BE2C (cell line): ENCODE measurements around the gene CTAGE1.
"Not testable (repeated sequence)": the region's sequence is repeated elsewhere in the genome, so short reads cannot be mapped to it uniquely, and the experiment has no call there.

Experiments used
- DNase-seq: peaks from one replicate; pipeline ENCODE4 v3.0.0-alpha.2; 2020
- H3K27me3 ChIP-seq: fragments of 250-450 bp; sonication (Bioruptor Pico); 2 replicates; pipeline ENCODE4 v1.5.1; 2020; ENCODE audit warnings: mild to moderate bottlenecking
- H3K36me3 ChIP-seq: fragments of 250-450 bp; sonication (Bioruptor Pico); 2 replicates; pipeline ENCODE4 v1.5.1; 2020; ENCODE audit warnings: mild to moderate bottlenecking
- H3K4me1 ChIP-seq: fragments of 250-450 bp; sonication (Bioruptor Pico); 2 replicates; pipeline ENCODE4 v1.5.1; 2020
- H3K4me3 ChIP-seq: 2 replicates; pipeline ENCODE4 v1.5.1; 2011; ENCODE audit warnings: low read depth, low read length
- H3K9me3 ChIP-seq: fragments of 250-450 bp; sonication (Bioruptor Pico); 2 replicates; pipeline ENCODE4 v1.5.1; 2020
- CTCF ChIP-seq: IDR thresholded peaks from 2 replicates; pipeline ENCODE4 v1.5.1; 2012; ENCODE audit warnings: mild to moderate bottlenecking, low read depth, low read length

Gene CTAGE1

DNA sequence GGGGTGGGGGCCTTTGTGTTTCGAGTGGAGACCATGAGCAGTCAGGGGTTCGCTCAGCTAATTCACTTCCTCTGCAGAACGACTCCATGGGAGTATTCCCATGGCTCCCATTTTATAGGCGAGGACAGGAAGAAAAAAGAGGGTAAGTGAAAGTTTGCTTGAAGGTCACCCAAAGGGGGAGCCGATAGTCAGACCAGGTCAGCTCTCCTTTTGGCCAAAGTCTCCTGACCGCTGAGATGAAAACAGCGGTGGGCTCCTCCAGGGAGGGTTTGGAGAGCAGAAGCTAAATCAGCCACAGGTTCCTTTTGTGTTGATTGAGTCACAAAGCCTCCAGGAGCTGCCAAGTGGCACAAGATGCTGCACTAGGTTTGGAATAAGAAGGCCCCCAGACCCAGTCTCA, 34.1 kb upstream of the CTAGE1 start:
- Histone ChIP-seq H3K27me3 (no peaks in the 10 kb centered on the region), H3K9me3 (no peaks in the 10 kb centered on the region), H3K36me3 (no peaks in the 10 kb centered on the region), H3K4me3 (no peak overlapping the region), H3K4me1 (no peaks in the 10 kb centered on the region)
- no peak for TF ChIP-seq CTCF
- no peak for DNase-seq

- H3K4me3 ChIP-seq, H3K9me3 ChIP-seq, DNase-seq: not testable (repeated sequence)
These were observed 33.1 kb upstream of the CTAGE1 start for GRCh38 chr18:22450766-22451165.

DNA sequence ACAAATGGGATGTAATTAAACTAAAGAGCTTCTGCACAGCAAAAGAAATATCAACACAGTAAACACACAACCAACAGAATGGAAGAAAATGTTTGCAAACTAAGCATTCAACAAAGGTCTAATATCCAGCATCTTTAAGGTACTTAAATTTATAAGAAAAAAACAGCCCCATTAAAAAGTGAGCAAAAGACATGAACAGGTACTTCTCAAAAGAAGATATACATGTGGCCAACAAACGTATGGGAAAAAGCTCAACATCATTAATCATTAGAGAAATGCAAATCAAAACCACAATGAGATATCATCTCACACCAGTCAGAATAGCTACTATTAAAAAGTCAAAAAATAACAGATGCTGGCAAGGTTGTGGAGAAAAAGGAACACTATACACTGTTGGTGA, 32.6 kb upstream of the CTAGE1 start:
- DNase-seq, H3K4me3 ChIP-seq, H3K36me3 ChIP-seq, H3K4me1 ChIP-seq, H3K27me3 ChIP-seq, H3K9me3 ChIP-seq: not testable (repeated sequence)

More at GRCh38 chr18:22450766-22451165, 33.1 kb upstream of the CTAGE1 start:
- H3K27me3 ChIP-seq, H3K4me1 ChIP-seq, H3K36me3 ChIP-seq: not testable (repeated sequence)

GRCh38 chr18:22449753-22450152, 32.0 kb upstream of the CTAGE1 start:
- H3K27me3 ChIP-seq, H3K9me3 ChIP-seq, H3K36me3 ChIP-seq, H3K4me1 ChIP-seq, H3K4me3 ChIP-seq, DNase-seq: not testable (repeated sequence)

- Histone ChIP-seq H3K9me3 (no peaks in the 10 kb centered on the region), H3K4me3 (no peak overlapping the region), H3K4me1 (no peaks in the 10 kb centered on the region), H3K27me3 (no peaks in the 10 kb centered on the region), H3K36me3 (no peaks in the 10 kb centered on the region)
- DNase-seq, result no peak
- no peak for TF ChIP-seq CTCF
These were observed 30.5 kb upstream of the CTAGE1 start for GRCh38 chr18:22448238-22448637.

DNA sequence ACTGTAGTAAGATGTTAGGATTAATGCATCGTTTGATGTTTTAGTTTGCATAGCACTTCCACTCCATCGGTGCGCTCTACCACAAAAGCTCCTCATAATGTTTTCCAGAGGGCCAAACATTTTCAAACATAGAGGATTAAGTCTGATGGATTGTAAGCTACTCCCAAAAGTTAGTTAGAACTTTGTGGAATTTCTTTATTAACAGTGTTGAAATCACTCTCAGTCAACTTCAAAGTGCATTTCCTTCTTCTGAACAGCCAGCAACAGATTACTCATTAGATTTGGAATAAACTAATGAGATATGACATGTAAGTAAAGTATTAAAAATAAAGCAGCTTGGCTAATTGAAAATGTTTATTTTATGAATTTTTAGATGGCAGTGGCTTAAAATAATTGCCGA, 30.1 kb upstream of the CTAGE1 start:
- no peaks in the 10 kb centered on the region for H3K9me3 ChIP-seq
- no peak overlapping the region for H3K4me3 ChIP-seq
- no peak for TF ChIP-seq CTCF
- no peaks in the 10 kb centered on the region for H3K4me1 ChIP-seq
- no peaks in the 10 kb centered on the region for H3K36me3 ChIP-seq
- DNase-seq, result no peak
- no peaks in the 10 kb centered on the region for H3K27me3 ChIP-seq

GRCh38 chr18:22446911-22447310, 29.2 kb upstream of the CTAGE1 start:
- no peak overlapping the region for H3K4me3 ChIP-seq
- TF ChIP-seq CTCF, result no peak
- H3K36me3 ChIP-seq, result no peaks in the 10 kb centered on the region
- no peak for DNase-seq
- H3K4me1 ChIP-seq, result no peaks in the 10 kb centered on the region
- no peaks in the 10 kb centered on the region for H3K27me3 ChIP-seq
- no peaks in the 10 kb centered on the region for H3K9me3 ChIP-seq

DNA sequence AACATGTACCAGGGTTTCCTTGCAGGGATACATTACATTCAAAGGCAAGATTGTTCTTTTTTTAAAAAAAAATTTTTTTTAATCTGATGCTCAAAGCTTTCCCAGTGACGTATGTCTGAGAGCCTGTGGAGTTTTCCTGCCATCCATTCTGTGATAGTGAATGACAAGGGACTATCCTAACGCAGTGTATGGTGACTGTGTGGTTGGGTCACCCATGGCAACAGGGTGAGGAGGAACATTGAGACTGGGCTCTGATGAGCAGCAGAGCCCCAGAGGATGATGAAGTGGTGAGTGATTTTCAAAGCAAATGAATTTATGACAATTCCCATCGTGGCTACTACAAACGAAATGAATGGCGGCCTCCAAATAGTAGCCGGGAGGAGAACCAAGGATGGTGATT, 28.6 kb upstream of the CTAGE1 start:
- Histone ChIP-seq H3K4me3 (no peak overlapping the region), H3K27me3 (no peaks in the 10 kb centered on the region), H3K9me3 (no peaks in the 10 kb centered on the region), H3K4me1 (no peaks in the 10 kb centered on the region), H3K36me3 (no peaks in the 10 kb centered on the region)
- TF ChIP-seq CTCF, result no peak
- no peak for DNase-seq
